NCI-H2029 treated with DMSO at 0.1 percent for 48 hours (cell line): ENCODE data around the gene FANCI.

ENCODE experiments used
- DNase-seq: peaks from one replicate; lab custom pipeline; 2025; lab: John Stamatoyannopoulos, UW

Gene FANCI

DNA sequence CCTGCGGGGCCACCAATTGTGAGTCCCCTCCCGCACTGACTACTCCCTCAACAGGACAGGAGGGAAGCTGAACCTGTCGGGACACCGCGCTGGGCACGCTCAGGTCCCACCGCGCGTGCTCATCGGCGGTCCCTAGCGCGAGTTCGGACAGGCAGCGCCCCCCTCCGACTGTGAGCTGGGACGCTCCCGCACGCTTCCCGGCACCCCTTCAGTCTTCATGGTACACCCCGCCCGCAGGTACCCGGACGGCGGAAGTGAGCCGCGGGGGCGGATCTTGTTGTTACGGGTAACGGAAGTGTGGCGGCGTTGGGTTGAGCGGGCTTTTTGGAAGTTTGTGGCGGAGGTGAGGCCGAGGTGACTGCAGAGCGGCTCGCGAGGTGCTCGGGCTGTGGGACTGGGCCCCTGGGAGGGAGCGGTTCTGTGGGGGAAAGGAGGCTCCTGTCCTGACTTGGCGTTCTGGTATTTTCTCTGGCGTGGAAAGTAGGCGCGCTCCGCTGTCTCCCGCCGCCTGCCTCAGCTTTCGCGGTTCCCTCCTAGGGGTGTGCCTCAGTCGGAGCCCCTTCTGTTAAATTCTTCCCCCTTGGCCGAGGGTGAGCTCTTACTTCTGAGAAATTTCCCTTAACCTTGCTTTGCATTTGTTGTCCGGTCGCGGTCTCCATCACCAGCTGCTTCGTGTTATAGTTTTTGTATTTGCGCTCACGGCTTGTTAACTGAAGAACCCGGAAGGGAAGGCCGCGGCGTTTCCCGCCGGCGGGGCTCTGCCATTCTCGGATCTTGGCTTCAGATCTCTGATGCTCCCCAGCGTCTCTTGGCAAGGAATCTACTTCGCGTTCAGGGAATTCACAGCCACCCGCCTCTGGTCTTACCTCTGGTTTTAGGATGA lies at the start of gene FANCI:
TSS of gene FANCI (plus strand) at position 289 of the 883 bp plus-strand sequence. CDS start 3,669 bp downstream, outside the sequence.
- peak; percentile 55 for DNase-seq

DNA sequence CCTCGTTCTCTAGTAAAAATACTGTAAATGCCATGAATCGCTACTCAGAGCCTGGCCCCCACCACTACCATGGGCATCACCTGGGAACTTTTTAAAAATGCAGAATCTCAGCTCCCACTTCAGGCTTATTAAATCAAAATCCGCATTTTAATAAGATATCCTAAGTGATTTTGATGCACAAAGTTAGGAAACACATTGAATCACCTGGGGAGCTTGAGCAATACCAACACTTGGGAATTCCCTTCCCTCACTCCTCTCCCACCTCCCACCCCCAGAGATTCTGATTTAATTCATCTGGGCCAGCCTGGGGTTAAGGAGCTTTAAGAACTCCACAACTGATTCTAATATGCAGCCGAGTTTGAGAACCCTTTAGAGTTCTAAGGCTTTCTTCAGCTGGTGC lies 49.2 kb upstream of the FANCI start:
- DNase-seq, result no peak

DNA sequence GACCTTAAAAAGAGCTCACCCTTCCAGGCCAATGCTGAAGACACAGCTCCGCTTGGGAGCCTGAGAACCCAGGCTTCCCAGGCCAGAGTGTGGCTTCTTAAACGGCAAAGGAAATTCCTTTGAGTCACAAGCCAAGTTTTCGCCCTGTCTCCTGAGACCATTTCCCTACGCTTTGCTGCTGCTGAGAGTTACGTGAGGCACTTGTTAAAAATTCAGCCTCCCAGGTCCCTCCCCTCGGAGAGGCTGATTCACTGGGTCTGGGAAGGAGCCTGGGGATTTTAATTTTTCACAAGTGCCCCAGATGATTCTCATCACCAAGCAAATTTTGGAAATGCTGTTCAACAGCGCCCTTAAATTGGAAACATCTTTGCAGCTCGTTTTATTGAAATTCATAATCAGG lies 47.9 kb upstream of the FANCI start:
- DNase-seq, result no peak

DNA sequence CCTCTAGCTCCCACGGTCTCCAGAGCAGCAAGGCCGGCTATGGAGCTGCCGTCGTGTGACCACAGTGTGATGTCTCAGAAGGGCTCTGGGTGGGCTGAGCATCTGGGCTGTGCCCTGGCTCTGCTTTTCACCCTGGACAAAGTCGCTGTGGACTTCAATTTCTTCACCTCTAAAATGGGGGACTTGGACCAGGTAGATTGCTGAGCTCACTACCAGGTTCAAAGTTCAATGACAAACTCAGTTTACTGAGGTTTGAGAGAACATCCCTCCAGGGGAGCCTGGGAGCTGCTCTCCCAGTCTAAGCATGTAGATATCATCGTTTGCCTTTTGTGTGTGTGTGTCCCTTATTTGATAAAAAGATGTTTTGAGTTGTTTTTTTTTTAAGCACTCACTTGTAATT lies 47.5 kb upstream of the FANCI start:
- DNase-seq, result no peak

GRCh38 chr15:89196994-89197393 lies 46.8 kb upstream of the FANCI start:
- DNase-seq, result peak; percentile 38

- no peak for DNase-seq
These were observed 46.2 kb upstream of the FANCI start for GRCh38 chr15:89197503-89197971.

DNA sequence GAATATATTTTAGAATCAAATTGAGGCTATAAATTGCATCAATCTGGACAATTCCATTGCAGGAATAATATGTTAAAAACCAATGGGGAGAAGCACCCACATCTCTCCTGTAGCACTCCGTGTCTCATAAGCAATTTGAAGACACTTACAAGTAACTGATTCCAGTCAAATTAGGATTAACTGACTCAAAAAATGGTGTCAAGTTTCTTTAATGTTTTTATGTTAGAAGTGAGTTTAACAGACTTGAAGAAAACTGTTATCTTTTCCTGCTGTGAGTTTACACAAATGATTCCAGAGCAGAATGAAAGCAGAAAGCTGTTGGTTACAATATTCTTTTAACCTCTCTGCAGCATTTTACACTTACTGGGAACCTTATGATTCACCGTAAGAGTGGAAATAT lies 45.6 kb upstream of the FANCI start:
- no peak for DNase-seq

DNA sequence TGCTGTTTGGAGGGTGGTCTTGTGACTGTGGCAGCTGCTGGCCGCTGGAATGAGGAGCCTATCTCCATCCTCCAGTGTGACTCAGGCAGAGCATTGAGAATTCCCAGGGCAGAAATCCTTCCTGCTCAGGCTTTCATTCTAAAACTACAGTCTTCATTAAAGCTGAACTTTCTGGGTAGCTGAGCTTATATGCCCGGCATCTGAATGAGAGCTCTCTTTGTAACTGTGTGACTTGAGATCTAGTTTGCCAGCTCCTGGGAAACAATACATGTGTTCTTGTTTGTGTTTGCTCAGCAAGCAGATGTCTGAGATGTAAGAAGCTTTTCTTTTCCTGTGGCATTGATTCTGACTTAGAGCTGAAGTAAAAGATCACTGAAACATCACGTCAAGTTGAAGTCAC lies 44.8 kb upstream of the FANCI start:
- no peak for DNase-seq

DNA sequence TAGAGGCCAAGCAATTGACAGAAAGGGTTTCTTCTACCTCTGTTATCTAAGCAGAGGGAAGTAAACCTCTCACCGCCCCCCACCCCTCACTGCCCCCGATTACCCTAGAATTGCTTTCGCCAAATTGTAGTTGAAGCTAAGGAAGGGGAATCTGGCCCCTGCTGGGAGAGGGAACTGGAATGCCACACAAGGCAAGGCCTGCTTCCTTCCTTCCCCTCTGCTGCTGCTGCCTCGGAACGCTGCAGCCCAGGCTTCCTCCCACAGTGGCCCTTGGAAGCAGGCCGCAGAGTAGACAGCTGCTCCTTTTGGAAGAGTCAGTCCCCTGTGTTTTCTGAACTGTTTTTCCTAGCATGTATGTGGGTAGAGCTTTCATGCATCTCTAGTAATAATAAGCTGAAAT lies 44.0 kb upstream of the FANCI start:
- DNase-seq, result no peak

- DNase-seq, result no peak
These were observed 43.6 kb upstream of the FANCI start for GRCh38 chr15:89200182-89200581.

DNA sequence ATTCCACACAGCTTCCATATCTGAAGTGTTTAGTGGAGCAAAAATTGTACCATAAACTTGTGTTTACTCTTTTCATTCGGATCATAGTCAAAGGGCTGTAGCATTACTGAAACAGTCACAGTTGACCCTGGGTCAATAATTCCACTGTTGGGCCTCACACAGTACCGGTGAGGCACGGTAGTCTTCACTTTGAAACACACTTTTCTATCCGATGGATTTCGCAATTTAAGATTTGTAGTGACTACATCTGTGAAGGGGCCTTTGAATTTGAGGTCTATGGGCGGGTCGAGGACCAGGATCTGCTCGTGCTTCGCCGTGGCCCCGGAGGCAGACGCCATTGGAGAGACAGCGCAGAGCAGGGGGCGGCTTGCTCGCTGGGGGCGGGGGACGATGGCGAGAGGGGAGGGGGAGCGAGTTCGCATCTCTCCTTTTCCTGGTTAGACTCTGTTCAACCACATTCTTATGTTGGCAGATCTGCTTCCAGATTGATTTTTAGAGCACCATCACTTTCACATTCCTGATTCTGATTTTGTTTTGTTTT lies 42.2 kb upstream of the FANCI start:
- DNase-seq, result no peak

- no peak for DNase-seq
These were observed 40.0 kb upstream of the FANCI start for GRCh38 chr15:89203705-89204273.

DNA sequence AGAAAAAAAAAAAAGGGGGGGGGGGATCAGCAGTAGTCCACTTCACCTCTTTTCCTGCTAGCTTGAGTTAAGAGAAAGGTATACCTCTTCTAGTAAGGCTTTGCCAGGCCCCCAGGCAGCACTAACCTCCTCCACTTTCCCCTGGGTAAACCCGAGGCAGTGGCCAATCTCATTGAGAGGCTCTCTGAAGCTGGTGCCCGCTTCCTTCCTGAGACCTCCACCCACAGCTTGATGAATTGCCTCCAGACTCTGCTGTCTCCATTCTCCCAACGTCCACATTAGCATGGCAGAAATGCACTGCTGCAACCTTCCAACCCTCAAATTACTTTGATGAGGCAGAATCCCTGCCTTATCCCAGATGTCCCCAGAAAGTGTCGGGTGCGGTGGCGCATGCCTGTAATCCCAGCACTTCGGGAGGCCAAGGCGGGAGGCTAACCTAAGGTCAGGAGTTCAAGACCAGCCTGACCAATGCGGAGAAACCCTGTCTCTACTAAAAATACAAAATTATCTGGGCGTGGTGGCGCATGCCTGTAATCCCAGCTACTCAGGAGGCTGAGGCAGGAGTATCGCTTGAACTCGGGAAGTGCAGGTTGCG lies 37.7 kb upstream of the FANCI start:
- DNase-seq, result no peak

DNA sequence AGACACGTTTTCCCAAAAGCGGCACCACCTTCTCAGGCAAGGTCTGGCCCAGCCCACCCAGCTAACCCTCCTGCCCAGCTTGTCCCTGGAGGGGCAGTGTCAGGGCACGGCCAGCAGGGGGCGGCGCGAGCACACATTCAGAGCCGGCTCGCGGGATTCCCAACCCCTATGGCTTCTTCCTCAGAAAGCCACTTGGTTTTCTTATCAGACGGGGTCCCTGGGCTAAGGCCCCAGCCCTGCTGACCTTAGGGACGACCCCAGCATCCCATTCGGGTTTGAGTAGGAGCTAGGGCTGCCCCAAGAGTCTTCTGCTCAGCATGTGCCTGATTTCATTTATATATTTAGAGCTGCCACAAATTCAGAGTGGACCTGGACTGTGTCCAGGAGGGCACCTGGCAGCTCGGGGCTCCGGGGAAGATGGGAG lies 36.9 kb upstream of the FANCI start:
- peak; percentile 7 for DNase-seq

DNA sequence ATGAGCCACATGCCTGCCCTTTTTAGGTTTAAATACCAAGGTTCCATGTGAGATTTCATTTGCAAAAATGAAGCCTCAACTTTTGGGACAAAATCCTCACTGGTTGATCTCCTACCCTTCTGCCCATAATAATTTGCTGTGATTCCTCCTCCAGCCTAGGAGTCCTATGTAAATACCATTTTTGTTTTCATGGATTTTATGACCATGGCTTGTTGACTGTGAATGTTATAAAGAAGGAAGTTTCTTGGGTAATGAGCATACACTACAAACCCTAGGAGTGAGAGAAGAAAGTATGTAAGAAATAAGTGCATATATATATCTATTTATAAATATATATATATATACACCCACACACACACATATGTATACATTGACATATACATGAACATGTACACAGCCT lies 35.5 kb upstream of the FANCI start:
- DNase-seq, result no peak

DNA sequence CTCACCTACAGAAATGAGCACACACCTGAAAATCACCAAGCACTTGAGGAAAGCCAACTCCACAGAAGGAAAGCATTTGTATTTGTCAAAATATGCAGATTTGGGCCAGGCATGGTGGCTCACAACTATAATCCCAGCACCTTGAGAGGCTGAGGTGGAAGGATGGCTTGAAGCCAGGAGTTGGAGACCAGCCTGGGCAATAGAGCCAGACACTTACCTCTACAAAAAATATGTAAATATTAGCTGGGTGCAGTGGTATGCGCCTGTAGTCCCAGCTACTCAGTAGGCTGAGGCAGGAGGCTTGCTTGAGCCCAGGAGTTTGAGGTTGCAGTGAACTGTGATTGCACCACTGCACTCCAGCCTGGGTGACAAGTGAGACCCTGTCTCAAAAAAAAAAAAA lies 34.7 kb upstream of the FANCI start:
- DNase-seq, result no peak

DNA sequence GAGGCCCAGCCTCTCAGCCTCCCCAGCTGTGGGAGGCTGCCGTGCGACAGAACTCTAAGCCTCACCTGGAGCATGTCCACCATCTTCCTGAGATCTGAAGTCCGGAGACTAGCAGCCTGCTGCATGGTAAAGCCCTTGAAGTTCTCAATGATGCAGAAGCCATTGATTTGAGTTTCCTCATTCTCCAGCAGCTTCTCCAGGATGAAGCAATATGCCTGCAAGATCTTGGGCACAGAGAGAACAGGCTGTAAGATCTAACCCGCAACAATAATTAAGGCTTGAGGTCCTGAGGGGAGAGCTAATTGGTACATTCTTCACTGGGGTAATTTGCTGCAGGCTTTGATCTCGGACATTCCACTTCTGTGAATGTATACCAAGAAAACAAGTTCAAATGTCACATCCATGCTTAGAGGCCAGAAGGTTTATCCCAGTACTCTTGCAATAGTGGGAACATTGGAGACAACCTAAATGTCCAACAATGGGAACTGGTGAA lies 32.1 kb upstream of the FANCI start:
- DNase-seq, result no peak

DNA sequence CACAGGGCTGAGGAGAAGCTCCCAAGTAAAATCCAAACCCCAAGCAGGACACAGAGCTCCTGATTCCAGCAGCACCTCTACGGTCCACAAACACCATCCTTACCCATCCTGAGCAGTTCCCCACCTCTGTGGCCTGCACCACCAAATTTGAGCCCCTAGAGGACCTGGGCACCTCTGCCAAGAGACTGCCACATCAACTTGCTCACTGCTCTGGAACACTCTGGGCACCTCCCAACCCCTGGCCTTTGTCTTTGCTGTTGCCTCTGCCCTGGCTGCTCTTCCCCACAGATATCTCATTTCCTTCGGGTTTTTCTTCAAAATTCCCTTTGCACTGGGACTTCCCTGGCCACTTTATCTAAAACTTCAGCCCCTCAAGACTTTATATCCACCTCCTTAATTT lies 28.2 kb upstream of the FANCI start:
- no peak for DNase-seq

- no peak for DNase-seq
These were observed 26.7 kb upstream of the FANCI start for GRCh38 chr15:89217031-89217430.

GRCh38 chr15:89217686-89218376 lies 25.9 kb upstream of the FANCI start:
- no peak for DNase-seq

- DNase-seq, result no peak
These were observed 25.2 kb upstream of the FANCI start for GRCh38 chr15:89218531-89218930.

DNA sequence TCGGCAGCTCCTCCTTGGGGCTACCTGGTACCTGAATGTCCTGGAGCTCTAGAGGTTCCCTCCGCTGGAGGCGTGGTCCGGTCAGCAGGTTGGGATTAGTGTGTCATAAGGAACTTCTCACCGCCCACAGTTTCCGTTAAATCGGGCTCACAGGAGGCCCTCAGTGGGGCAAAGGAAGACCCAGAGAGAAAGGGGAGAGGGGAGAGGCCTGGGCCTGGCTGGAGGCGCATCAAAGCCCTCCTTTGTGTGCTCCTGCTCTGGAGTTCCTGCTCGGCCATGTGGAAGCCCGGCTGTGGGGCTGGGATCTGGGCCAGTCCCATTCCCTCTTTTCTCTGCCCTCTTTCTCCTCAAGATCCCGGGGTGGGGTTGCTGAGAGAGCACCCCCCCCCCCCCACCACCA lies 22.2 kb upstream of the FANCI start, which contains the start of gene RLBP1:
TSS of gene RLBP1 (minus strand) at position 37 of the 400 bp plus-strand sequence. CDS start 2,604 bp downstream, outside the sequence.
- DNase-seq, result no peak
